Mesenchymal stem cell (in vitro differentiated cells and primary cell): Measurements from ENCODE around the gene MRM2.
A peak's percentile ranks its signal among the peaks of the same experiment; 100 is the strongest.
"Not testable (repeated sequence)": the region's sequence is repeated elsewhere in the genome, so short reads cannot be mapped to it uniquely, and the experiment has no call there.

Source experiments
- DNase-seq: peaks from one replicate; pipeline ENCODE4 v3.0.0-alpha.2; 2013
- H2AFZ ChIP-seq: one replicate; pipeline ENCODE4 v1.6.1; 2013; ENCODE audit warnings: low read depth, mild to moderate bottlenecking, control low read depth, inconsistent platforms, low read length, moderate library complexity
- H2AK5ac ChIP-seq: 2 replicates; pipeline ENCODE4 v1.6.1; 2013; ENCODE audit warnings: low read length, moderate library complexity, mild to moderate bottlenecking, inconsistent platforms; ENCODE audit not compliant: severe bottlenecking
- H2BK120ac ChIP-seq: one replicate; pipeline ENCODE4 v1.6.1; 2013; ENCODE audit warnings: low read depth, mild to moderate bottlenecking, inconsistent platforms, low read length, moderate library complexity
- H2BK12ac ChIP-seq, 2 experiments: one replicate each; pipeline ENCODE4 v1.6.1; 2013; ENCODE audit warnings: inconsistent platforms in 2 of 2, low read length in 2 of 2, mild to moderate bottlenecking in 2 of 2, moderate library complexity in 2 of 2, control low read depth in 1 of 2
- H2BK15ac ChIP-seq: one replicate; pipeline ENCODE4 v1.6.1; 2013; ENCODE audit warnings: mild to moderate bottlenecking, low read depth, inconsistent platforms; ENCODE audit not compliant: poor library complexity, severe bottlenecking
- H2BK5ac ChIP-seq: 2 replicates; pipeline ENCODE4 v1.6.1; 2013; ENCODE audit warnings: low read depth, mild to moderate bottlenecking, low read length, control low read depth, inconsistent platforms; ENCODE audit not compliant: poor library complexity, severe bottlenecking
- H3K14ac ChIP-seq, 2 experiments: one replicate each; pipeline ENCODE4 v1.6.1; 2013; ENCODE audit warnings: inconsistent platforms in 2 of 2, low read length in 2 of 2, control low read depth in 1 of 2, mild to moderate bottlenecking in 1 of 2, moderate library complexity in 1 of 2
- H3K18ac ChIP-seq, 2 experiments: one replicate each; pipeline ENCODE4 v1.6.1; 2013; ENCODE audit warnings: inconsistent platforms in 2 of 2, low read length in 2 of 2, control low read depth in 1 of 2, low read depth in 1 of 2, mild to moderate bottlenecking in 1 of 2
- H3K23ac ChIP-seq, 2 experiments: one replicate each; pipeline ENCODE4 v1.6.1; 2013; ENCODE audit warnings: inconsistent platforms in 2 of 2, low read length in 2 of 2, mild to moderate bottlenecking in 2 of 2, moderate library complexity in 2 of 2, control low read depth in 1 of 2
- H3K27ac ChIP-seq: 2 replicates; pipeline ENCODE4 v1.5.1; 2013; ENCODE audit warnings: mild to moderate bottlenecking, moderate library complexity, low read length, control low read depth, inconsistent platforms; ENCODE audit not compliant: poor library complexity, severe bottlenecking
- H3K27me3 ChIP-seq, 2 experiments: 2 replicates each; pipeline versions ENCODE4 v1.6.1 to v1.7.0; 2013; ENCODE audit warnings: low read length in 2 of 2, mild to moderate bottlenecking in 2 of 2, moderate library complexity in 2 of 2, control low read depth in 1 of 2, inconsistent platforms in 1 of 2; ENCODE audit not compliant: control insufficient read depth in 1 of 2, insufficient read depth in 1 of 2
- H3K36me3 ChIP-seq, 2 experiments: 2 replicates each; pipeline versions ENCODE4 v1.6.1 to v1.7.0; 2013; ENCODE audit warnings: low read length in 2 of 2, control low read depth in 1 of 2, inconsistent platforms in 1 of 2, low read depth in 1 of 2, mild to moderate bottlenecking in 1 of 2; ENCODE audit not compliant: insufficient read depth in 2 of 2, control insufficient read depth in 1 of 2
- H3K4ac ChIP-seq, 2 experiments: one replicate each; pipeline ENCODE4 v1.6.1; 2013; ENCODE audit warnings: inconsistent platforms in 2 of 2, low read length in 2 of 2, mild to moderate bottlenecking in 2 of 2, moderate library complexity in 2 of 2, control low read depth in 1 of 2, low read depth in 1 of 2
- H3K4me1 ChIP-seq: 2 replicates; pipeline ENCODE4 v1.6.1; 2013; ENCODE audit warnings: low read depth, low read length, control low read depth; ENCODE audit not compliant: control insufficient read depth, insufficient read depth
- H3K4me2 ChIP-seq: 2 replicates; pipeline ENCODE4 v1.6.1; 2013; ENCODE audit warnings: low read length, mild to moderate bottlenecking, inconsistent platforms; ENCODE audit not compliant: poor library complexity, severe bottlenecking
- H3K4me3 ChIP-seq, 2 experiments: 2 replicates each; pipeline versions ENCODE4 v1.5.1 to v1.7.0; 2013; ENCODE audit warnings: low read length in 2 of 2, mild to moderate bottlenecking in 2 of 2, control low read depth in 1 of 2, low read depth in 1 of 2; ENCODE audit not compliant: insufficient read depth in 1 of 2
- H3K79me1 ChIP-seq: replicated peaks from 2 replicates; pipeline ENCODE4 v1.6.1; 2013; ENCODE audit warnings: mild to moderate bottlenecking, control low read depth, low read length, inconsistent platforms; ENCODE audit not compliant: poor library complexity, severe bottlenecking
- H3K9ac ChIP-seq: 2 replicates; pipeline ENCODE4 v1.7.0; 2013; ENCODE audit warnings: mild to moderate bottlenecking, low read length, moderate library complexity
- H3K9me3 ChIP-seq: 2 replicates; pipeline ENCODE4 v1.7.0; 2013; ENCODE audit warnings: mild to moderate bottlenecking, low read length; ENCODE audit not compliant: control insufficient read depth
- H4K8ac ChIP-seq: one replicate; pipeline ENCODE4 v1.6.1; 2013; ENCODE audit warnings: inconsistent platforms, mild to moderate bottlenecking, low read length, moderate library complexity
- H4K91ac ChIP-seq: one replicate; pipeline ENCODE4 v1.6.1; 2013; ENCODE audit warnings: mild to moderate bottlenecking, low read length, inconsistent platforms
- WGBS: methylation state at CpG from one replicate; pipeline ENCODE4 v1.1.7; 2013; ENCODE audit warnings: mixed read lengths; 5-methylcytosine and 5-hydroxymethylcytosine counted together

Gene MRM2

GRCh38 chr7:2269089-2269990 lies 27.3 kb upstream of the MRM2 start:
- Histone ChIP-seq H3K18ac (peak overlapping the region; percentile 14 to 61), H3K27ac (peak overlapping the region; percentile 13), H4K8ac (peak overlapping the region; percentile 84), H3K4ac (peak overlapping the region; percentile 11 to 51), H3K36me3 (peaks cover 25 to 27% of the 10 kb centered on the region in 2 experiments), H4K91ac (peak overlapping the region; percentile 39), H2BK120ac (peak overlapping the region; percentile 77), H3K4me1 (peaks cover 19% of the 10 kb centered on the region), H2BK12ac (peak overlapping the region; percentile 50 to 83), H3K14ac (peak overlapping the region; percentile 0 to 35), H3K4me2 (peak overlapping the region; percentile 28)
- H3K9ac ChIP-seq, H2BK5ac ChIP-seq, H2BK15ac ChIP-seq, H3K23ac ChIP-seq, H3K4me3 ChIP-seq, H3K27me3 ChIP-seq, H3K79me1 ChIP-seq, H3K9me3 ChIP-seq, H2AK5ac ChIP-seq, H2AFZ ChIP-seq: not testable (repeated sequence)
- peak; percentile 57 for DNase-seq
- WGBS: 22% methylated on average over 9 of the region's 18 CpGs

- H2AK5ac ChIP-seq: no peak overlapping the region
- H4K91ac ChIP-seq: no peak overlapping the region
- no peak overlapping the region for H2BK120ac ChIP-seq
- peak; percentile 69 for DNase-seq
- no peaks in the 10 kb centered on the region for H3K9me3 ChIP-seq
- H3K18ac ChIP-seq: no peak overlapping the region
- no peak overlapping the region for H2BK15ac ChIP-seq
- no peak overlapping the region for H4K8ac ChIP-seq
- peaks cover 21% of the 10 kb centered on the region for H3K4me1 ChIP-seq
- no peak overlapping the region for H2BK12ac ChIP-seq
- no peak overlapping the region for H3K14ac ChIP-seq
- peaks cover 31 to 39% of the 10 kb centered on the region in 2 experiments for H3K36me3 ChIP-seq
- no peak overlapping the region for H3K4me3 ChIP-seq
- H3K4ac ChIP-seq: no peak overlapping the region
- no peak overlapping the region for H2BK5ac ChIP-seq
- H3K9ac ChIP-seq: no peak overlapping the region
- H3K27me3 ChIP-seq: no peaks in the 10 kb centered on the region
- H3K79me1 ChIP-seq: peaks cover 6% of the 10 kb centered on the region
- H3K27ac ChIP-seq: no peak overlapping the region
- 34% methylated on average over 9 of the region's 10 CpGs for WGBS
- no peak overlapping the region for H2AFZ ChIP-seq
- H3K4me2 ChIP-seq: no peak overlapping the region
- H3K23ac ChIP-seq: no peak overlapping the region
Observed at GRCh38 chr7:2266911-2267310, 24.9 kb upstream of the MRM2 start.

- H3K4me1 ChIP-seq: peaks cover 9% of the 10 kb centered on the region
- no peak overlapping the region for H4K8ac ChIP-seq
- no peak overlapping the region for H3K27ac ChIP-seq
- no peak overlapping the region for H2AFZ ChIP-seq
- no peak overlapping the region for H4K91ac ChIP-seq
- no peak overlapping the region for H3K9ac ChIP-seq
- no peak overlapping the region for H3K14ac ChIP-seq
- H3K23ac ChIP-seq: no peak overlapping the region
- H3K79me1 ChIP-seq: peaks cover 8% of the 10 kb centered on the region
- H2BK5ac ChIP-seq: no peak overlapping the region
- H3K27me3 ChIP-seq: no peaks in the 10 kb centered on the region
- no peak overlapping the region for H3K4me3 ChIP-seq
- 99% methylated on average over 23 of the region's 23 CpGs for WGBS
- no peak overlapping the region for H3K4ac ChIP-seq
- no peak overlapping the region for H3K4me2 ChIP-seq
- H2BK120ac ChIP-seq: no peak overlapping the region
- H2BK12ac ChIP-seq: no peak overlapping the region
- H3K9me3 ChIP-seq: no peaks in the 10 kb centered on the region
- no peak overlapping the region for H3K18ac ChIP-seq
- no peak for DNase-seq
- H2AK5ac ChIP-seq: no peak overlapping the region
- no peak overlapping the region for H2BK15ac ChIP-seq
- peaks cover 36% of the 10 kb centered on the region in 2 experiments for H3K36me3 ChIP-seq
Observed at GRCh38 chr7:2264158-2264557, 22.2 kb upstream of the MRM2 start.

GRCh38 chr7:2263176-2263575 lies 21.2 kb upstream of the MRM2 start:
- DNase-seq: no peak
- Histone ChIP-seq H3K9ac (no peak overlapping the region), H3K79me1 (peaks cover 12% of the 10 kb centered on the region), H2BK5ac (no peak overlapping the region), H2BK15ac (no peak overlapping the region), H3K36me3 (peaks cover 36 to 46% of the 10 kb centered on the region in 2 experiments), H3K4me1 (peaks cover 14% of the 10 kb centered on the region), H3K23ac (no peak overlapping the region), H3K4me2 (no peak overlapping the region), H3K27me3 (no peaks in the 10 kb centered on the region), H4K8ac (no peak overlapping the region), H4K91ac (no peak overlapping the region), H3K4me3 (no peak overlapping the region), H2AFZ (no peak overlapping the region), H2AK5ac (no peak overlapping the region), H3K9me3 (no peaks in the 10 kb centered on the region), H3K4ac (no peak overlapping the region), H3K14ac (no peak overlapping the region), H3K18ac (no peak overlapping the region), H2BK120ac (no peak overlapping the region), H3K27ac (no peak overlapping the region), H2BK12ac (no peak overlapping the region)
- WGBS: 98% methylated on average over 18 of the region's 18 CpGs
